ENCODE results near the gene CPTP.

- TF ChIP-seq EP300 (IDR thresholded peaks at IDR 0.05): no peak
- no peak for TF ChIP-seq POLR2A (IDR thresholded peaks at IDR 0.05; ENCODE audit: low read depth)
Measured at GRCh38 chr1:1322418-1322817, 2.2 kb upstream of the CPTP start.

Measured in esophagus muscularis mucosa (tissue), 2 donors.